WTC11 (cell line): ENCODE measurements around the gene VCAN. TPM values are rescaled to one million over a fixed set of nuclear protein-coding genes. Genes with fewer than 3 reads are reported as not detected.

Experiments
- ATAC-seq: fragments of 200-7000 bp; cut with Tn5 transposase; 2 replicates; pipeline ENCODE4 v1.10.0; 2021; ENCODE audit warnings: mild to moderate bottlenecking, moderate library complexity
- CTCF ChIA-PET: fragments of 300-600 bp; sonication (Branson Sonifier 250); formaldehyde crosslinking; loops from one replicate; lab custom pipeline; 2021; ENCODE audit warnings: antibody characterized with exemption; lab: Charles Lee
- POLR2A ChIA-PET: fragments of 350-600 bp; sonication (Branson Sonifier 250); formaldehyde crosslinking; loops from one replicate; lab custom pipeline; 2021; ENCODE audit warnings: antibody characterized with exemption; lab: Charles Lee
- DNase-seq: peaks from one replicate; pipeline ENCODE4 v3.0.0; 2021; ENCODE audit warnings: low spot score
- H3K27ac Mint-ChIP-seq: 2 replicates; pipeline ENCODE4 v1.8.0; 2021; ENCODE audit warnings: mixed read lengths
- H3K27me3 Mint-ChIP-seq: 2 replicates; pipeline ENCODE4 v1.8.0; 2021; ENCODE audit warnings: low read depth, mild to moderate bottlenecking, moderate library complexity, mixed read lengths
- H3K36me3 Mint-ChIP-seq: 2 replicates; pipeline ENCODE4 v1.8.0; 2021; ENCODE audit warnings: mixed read lengths
- H3K4me1 Mint-ChIP-seq: 2 replicates; pipeline ENCODE4 v1.8.0; 2022; ENCODE audit warnings: mixed read lengths
- H3K4me3 Mint-ChIP-seq: 2 replicates; pipeline ENCODE4 v1.8.0; 2021; ENCODE audit warnings: mild to moderate bottlenecking, moderate library complexity, mixed read lengths
- H3K9me3 Mint-ChIP-seq: 2 replicates; pipeline ENCODE4 v1.8.0; 2021; ENCODE audit warnings: mixed read lengths
- CREM ChIP-seq: sonication (generic); formaldehyde crosslinking; IDR thresholded peaks from 2 replicates; pipeline ENCODE4 v1.8.1; 2022; ENCODE audit warnings: mild to moderate bottlenecking, missing genetic modification reagents, moderate library complexity
- GRHL2 ChIP-seq: fragments of 250-450 bp; sonication (Bioruptor Pico); IDR thresholded peaks from 2 replicates; pipeline ENCODE4 v1.8.0; 2022; ENCODE audit warnings: mild to moderate bottlenecking, moderate library complexity; ENCODE audit not compliant: insufficient replicate concordance, severe bottlenecking
- JAZF1 ChIP-seq: fragments of 250-450 bp; sonication (Bioruptor Pico); IDR thresholded peaks from 2 replicates; pipeline ENCODE4 v1.9.0; 2021; ENCODE audit warnings: moderate library complexity, mild to moderate bottlenecking, inconsistent platforms
- NFYB ChIP-seq: sonication (generic); formaldehyde crosslinking; conservative IDR thresholded peaks from 2 replicates; pipeline ENCODE4 v1.8.0; 2022; ENCODE audit warnings: low read depth, missing genetic modification reagents
- PRRX2 ChIP-seq: fragments of 250-450 bp; sonication (Bioruptor Pico); IDR thresholded peaks from 2 replicates; pipeline ENCODE4 v1.8.0; 2021; ENCODE audit warnings: mild to moderate bottlenecking
- TCF7 ChIP-seq: sonication (generic); formaldehyde crosslinking; IDR thresholded peaks from 2 replicates; pipeline ENCODE4 v1.8.0; 2022; ENCODE audit warnings: mild to moderate bottlenecking, low read depth, missing genetic modification reagents, moderate library complexity
- TEAD1 ChIP-seq: sonication (generic); formaldehyde crosslinking; IDR thresholded peaks from 2 replicates; pipeline ENCODE4 v1.8.0; 2022; ENCODE audit warnings: mild to moderate bottlenecking, missing genetic modification reagents
- ZNF232 ChIP-seq: sonication (generic); formaldehyde crosslinking; IDR thresholded peaks from 2 replicates; pipeline ENCODE4 v1.8.0; 2022; ENCODE audit warnings: mild to moderate bottlenecking, missing genetic modification reagents
- ZNF317 ChIP-seq: sonication (generic); formaldehyde crosslinking; IDR thresholded peaks from 2 replicates; pipeline ENCODE4 v1.8.1; 2023; ENCODE audit warnings: low read depth, mild to moderate bottlenecking, moderate library complexity, missing genetic modification reagents, borderline replicate concordance
- ZNF416 ChIP-seq: fragments of 250-450 bp; sonication (Bioruptor Pico); IDR thresholded peaks from 2 replicates; pipeline ENCODE4 v1.9.0; 2021; ENCODE audit warnings: mild to moderate bottlenecking, inconsistent platforms
- total RNA-seq: library from RNA; stranded (reverse); gene quantifications from 3 replicates; pipeline ENCODE4 v1.2.3, GENCODE V29; 2021
- TF ChIP-seq, protein P1 (sequence below): sonication (generic); formaldehyde crosslinking; IDR thresholded peaks from 2 replicates; pipeline ENCODE4 v1.8.0; 2023; ENCODE audit warnings: missing genetic modification reagents
- TF ChIP-seq, protein P2 (sequence below): sonication (generic); formaldehyde crosslinking; conservative IDR thresholded peaks from 2 replicates; pipeline ENCODE4 v1.8.1; 2023; ENCODE audit warnings: mild to moderate bottlenecking, low read depth, missing genetic modification reagents, moderate library complexity
- TF ChIP-seq, protein P3 (sequence below): sonication (generic); formaldehyde crosslinking; IDR thresholded peaks from 2 replicates; pipeline ENCODE4 v1.8.0; 2022; ENCODE audit warnings: mild to moderate bottlenecking, missing genetic modification reagents
- TF ChIP-seq, protein P4 (sequence below): sonication (generic); formaldehyde crosslinking; IDR thresholded peaks from 2 replicates; pipeline ENCODE4 v1.8.0; 2023; ENCODE audit warnings: mild to moderate bottlenecking, missing genetic modification reagents
- TF ChIP-seq, protein P5 (sequence below): sonication (generic); formaldehyde crosslinking; IDR thresholded peaks from 2 replicates; pipeline ENCODE4 v1.8.0; 2023; ENCODE audit warnings: missing genetic modification reagents, mild to moderate bottlenecking, borderline replicate concordance
- TF ChIP-seq, protein P6 (sequence below): fragments of 200-600 bp; IDR thresholded peaks from 2 replicates; pipeline ENCODE4 v1.8.0; 2022; ENCODE audit warnings: antibody characterized with exemption

The VCAN gene
- total RNA-seq, 1 experiment from 2014 or later, result 276 TPM

DNA sequence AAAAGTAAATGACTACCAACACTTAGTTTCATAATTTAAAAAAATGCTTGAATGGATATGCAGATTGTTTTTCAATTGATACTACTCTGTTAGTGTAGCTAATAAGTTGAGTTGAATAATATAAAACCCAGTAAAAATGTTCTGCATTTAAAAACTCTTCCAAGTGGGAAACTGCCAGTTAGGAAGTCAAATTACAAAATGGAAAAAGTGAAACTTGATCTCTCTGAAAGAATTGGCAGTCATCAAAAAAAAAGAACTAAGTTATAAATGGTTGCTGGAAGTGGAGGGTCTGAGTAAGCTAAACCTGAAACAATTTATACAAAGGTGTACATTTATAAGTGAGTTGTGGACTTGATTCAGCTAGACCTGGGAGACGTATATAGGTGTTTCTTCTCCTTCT, 52.4 kb downstream of the VCAN start:
- DNase-seq, result no peak
- Mint-ChIP-seq H3K27ac (no peak overlapping the region), H3K4me3 (no peak overlapping the region), H3K4me1 (no peaks in the 10 kb centered on the region), H3K9me3 (no peaks in the 10 kb centered on the region), H3K36me3 (peaks cover 54% of the 10 kb centered on the region)
- ChIA-PET POLR2A (no interaction called here), CTCF (no interaction called here)
- TF ChIP-seq, protein P1, sequence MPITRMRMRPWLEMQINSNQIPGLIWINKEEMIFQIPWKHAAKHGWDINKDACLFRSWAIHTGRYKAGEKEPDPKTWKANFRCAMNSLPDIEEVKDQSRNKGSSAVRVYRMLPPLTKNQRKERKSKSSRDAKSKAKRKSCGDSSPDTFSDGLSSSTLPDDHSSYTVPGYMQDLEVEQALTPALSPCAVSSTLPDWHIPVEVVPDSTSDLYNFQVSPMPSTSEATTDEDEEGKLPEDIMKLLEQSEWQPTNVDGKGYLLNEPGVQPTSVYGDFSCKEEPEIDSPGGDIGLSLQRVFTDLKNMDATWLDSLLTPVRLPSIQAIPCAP (CRISPR knock-in tag), result no peak
- TF ChIP-seq, protein P2, sequence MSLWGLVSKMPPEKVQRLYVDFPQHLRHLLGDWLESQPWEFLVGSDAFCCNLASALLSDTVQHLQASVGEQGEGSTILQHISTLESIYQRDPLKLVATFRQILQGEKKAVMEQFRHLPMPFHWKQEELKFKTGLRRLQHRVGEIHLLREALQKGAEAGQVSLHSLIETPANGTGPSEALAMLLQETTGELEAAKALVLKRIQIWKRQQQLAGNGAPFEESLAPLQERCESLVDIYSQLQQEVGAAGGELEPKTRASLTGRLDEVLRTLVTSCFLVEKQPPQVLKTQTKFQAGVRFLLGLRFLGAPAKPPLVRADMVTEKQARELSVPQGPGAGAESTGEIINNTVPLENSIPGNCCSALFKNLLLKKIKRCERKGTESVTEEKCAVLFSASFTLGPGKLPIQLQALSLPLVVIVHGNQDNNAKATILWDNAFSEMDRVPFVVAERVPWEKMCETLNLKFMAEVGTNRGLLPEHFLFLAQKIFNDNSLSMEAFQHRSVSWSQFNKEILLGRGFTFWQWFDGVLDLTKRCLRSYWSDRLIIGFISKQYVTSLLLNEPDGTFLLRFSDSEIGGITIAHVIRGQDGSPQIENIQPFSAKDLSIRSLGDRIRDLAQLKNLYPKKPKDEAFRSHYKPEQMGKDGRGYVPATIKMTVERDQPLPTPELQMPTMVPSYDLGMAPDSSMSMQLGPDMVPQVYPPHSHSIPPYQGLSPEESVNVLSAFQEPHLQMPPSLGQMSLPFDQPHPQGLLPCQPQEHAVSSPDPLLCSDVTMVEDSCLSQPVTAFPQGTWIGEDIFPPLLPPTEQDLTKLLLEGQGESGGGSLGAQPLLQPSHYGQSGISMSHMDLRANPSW (CRISPR knock-in tag), result no peak
- TF ChIP-seq, all 79 proteins: peak for 0
- H3K27me3 Mint-ChIP-seq, result no peaks in the 10 kb centered on the region
- ATAC-seq, result no peak

DNA sequence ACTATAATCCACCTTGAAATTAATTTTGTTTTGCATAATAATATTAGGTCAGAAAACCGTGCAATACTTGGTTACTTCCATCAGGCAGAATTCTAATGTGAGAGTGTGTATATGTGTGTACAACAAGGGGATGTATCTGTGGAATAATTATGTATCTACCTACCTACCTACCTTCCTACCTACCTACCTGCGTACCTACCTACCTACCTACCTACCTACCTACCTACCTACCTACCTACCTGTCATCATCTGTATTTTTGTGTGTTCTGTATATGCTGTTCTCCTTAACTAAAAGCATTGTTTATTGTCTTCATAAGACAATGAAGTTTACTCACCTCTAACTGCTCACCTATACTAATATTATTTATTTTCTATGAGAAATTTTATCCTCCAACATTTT, 52.8 kb downstream of the VCAN start:
- H3K27me3 Mint-ChIP-seq, result no peaks in the 10 kb centered on the region
- no peaks in the 10 kb centered on the region for H3K9me3 Mint-ChIP-seq
- no peaks in the 10 kb centered on the region for H3K4me1 Mint-ChIP-seq
- DNase-seq (no peak), ATAC-seq (no peak)
- ChIA-PET CTCF (no interaction called here), POLR2A (no interaction called here)
- no peak overlapping the region for H3K4me3 Mint-ChIP-seq
- TF ChIP-seq JAZF1 (CRISPR knock-in tag) (no peak), PRRX2 (CRISPR knock-in tag) (no peak), ZNF317 (CRISPR knock-in tag) (no peak), ZNF232 (CRISPR knock-in tag) (no peak), ZNF416 (no peak), TEAD1 (no peak), NFYB (CRISPR knock-in tag) (no peak), GRHL2 (CRISPR knock-in tag) (no peak), TCF7 (CRISPR knock-in tag) (no peak), CREM (CRISPR knock-in tag) (no peak)
- TF ChIP-seq, protein P3, sequence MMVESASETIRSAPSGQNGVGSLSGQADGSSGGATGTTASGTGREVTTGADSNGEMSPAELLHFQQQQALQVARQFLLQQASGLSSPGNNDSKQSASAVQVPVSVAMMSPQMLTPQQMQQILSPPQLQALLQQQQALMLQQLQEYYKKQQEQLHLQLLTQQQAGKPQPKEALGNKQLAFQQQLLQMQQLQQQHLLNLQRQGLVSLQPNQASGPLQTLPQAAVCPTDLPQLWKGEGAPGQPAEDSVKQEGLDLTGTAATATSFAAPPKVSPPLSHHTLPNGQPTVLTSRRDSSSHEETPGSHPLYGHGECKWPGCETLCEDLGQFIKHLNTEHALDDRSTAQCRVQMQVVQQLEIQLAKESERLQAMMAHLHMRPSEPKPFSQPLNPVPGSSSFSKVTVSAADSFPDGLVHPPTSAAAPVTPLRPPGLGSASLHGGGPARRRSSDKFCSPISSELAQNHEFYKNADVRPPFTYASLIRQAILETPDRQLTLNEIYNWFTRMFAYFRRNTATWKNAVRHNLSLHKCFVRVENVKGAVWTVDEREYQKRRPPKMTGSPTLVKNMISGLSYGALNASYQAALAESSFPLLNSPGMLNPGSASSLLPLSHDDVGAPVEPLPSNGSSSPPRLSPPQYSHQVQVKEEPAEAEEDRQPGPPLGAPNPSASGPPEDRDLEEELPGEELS (CRISPR knock-in tag), result no peak
- TF ChIP-seq, protein P4, sequence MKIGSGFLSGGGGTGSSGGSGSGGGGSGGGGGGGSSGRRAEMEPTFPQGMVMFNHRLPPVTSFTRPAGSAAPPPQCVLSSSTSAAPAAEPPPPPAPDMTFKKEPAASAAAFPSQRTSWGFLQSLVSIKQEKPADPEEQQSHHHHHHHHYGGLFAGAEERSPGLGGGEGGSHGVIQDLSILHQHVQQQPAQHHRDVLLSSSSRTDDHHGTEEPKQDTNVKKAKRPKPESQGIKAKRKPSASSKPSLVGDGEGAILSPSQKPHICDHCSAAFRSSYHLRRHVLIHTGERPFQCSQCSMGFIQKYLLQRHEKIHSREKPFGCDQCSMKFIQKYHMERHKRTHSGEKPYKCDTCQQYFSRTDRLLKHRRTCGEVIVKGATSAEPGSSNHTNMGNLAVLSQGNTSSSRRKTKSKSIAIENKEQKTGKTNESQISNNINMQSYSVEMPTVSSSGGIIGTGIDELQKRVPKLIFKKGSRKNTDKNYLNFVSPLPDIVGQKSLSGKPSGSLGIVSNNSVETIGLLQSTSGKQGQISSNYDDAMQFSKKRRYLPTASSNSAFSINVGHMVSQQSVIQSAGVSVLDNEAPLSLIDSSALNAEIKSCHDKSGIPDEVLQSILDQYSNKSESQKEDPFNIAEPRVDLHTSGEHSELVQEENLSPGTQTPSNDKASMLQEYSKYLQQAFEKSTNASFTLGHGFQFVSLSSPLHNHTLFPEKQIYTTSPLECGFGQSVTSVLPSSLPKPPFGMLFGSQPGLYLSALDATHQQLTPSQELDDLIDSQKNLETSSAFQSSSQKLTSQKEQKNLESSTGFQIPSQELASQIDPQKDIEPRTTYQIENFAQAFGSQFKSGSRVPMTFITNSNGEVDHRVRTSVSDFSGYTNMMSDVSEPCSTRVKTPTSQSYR (CRISPR knock-in tag), result no peak
- TF ChIP-seq, protein P5, sequence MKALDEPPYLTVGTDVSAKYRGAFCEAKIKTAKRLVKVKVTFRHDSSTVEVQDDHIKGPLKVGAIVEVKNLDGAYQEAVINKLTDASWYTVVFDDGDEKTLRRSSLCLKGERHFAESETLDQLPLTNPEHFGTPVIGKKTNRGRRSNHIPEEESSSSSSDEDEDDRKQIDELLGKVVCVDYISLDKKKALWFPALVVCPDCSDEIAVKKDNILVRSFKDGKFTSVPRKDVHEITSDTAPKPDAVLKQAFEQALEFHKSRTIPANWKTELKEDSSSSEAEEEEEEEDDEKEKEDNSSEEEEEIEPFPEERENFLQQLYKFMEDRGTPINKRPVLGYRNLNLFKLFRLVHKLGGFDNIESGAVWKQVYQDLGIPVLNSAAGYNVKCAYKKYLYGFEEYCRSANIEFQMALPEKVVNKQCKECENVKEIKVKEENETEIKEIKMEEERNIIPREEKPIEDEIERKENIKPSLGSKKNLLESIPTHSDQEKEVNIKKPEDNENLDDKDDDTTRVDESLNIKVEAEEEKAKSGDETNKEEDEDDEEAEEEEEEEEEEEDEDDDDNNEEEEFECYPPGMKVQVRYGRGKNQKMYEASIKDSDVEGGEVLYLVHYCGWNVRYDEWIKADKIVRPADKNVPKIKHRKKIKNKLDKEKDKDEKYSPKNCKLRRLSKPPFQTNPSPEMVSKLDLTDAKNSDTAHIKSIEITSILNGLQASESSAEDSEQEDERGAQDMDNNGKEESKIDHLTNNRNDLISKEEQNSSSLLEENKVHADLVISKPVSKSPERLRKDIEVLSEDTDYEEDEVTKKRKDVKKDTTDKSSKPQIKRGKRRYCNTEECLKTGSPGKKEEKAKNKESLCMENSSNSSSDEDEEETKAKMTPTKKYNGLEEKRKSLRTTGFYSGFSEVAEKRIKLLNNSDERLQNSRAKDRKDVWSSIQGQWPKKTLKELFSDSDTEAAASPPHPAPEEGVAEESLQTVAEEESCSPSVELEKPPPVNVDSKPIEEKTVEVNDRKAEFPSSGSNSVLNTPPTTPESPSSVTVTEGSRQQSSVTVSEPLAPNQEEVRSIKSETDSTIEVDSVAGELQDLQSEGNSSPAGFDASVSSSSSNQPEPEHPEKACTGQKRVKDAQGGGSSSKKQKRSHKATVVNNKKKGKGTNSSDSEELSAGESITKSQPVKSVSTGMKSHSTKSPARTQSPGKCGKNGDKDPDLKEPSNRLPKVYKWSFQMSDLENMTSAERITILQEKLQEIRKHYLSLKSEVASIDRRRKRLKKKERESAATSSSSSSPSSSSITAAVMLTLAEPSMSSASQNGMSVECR (CRISPR knock-in tag), result no peak
- TF ChIP-seq, protein P6, sequence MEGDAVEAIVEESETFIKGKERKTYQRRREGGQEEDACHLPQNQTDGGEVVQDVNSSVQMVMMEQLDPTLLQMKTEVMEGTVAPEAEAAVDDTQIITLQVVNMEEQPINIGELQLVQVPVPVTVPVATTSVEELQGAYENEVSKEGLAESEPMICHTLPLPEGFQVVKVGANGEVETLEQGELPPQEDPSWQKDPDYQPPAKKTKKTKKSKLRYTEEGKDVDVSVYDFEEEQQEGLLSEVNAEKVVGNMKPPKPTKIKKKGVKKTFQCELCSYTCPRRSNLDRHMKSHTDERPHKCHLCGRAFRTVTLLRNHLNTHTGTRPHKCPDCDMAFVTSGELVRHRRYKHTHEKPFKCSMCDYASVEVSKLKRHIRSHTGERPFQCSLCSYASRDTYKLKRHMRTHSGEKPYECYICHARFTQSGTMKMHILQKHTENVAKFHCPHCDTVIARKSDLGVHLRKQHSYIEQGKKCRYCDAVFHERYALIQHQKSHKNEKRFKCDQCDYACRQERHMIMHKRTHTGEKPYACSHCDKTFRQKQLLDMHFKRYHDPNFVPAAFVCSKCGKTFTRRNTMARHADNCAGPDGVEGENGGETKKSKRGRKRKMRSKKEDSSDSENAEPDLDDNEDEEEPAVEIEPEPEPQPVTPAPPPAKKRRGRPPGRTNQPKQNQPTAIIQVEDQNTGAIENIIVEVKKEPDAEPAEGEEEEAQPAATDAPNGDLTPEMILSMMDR, result no peak
- H3K36me3 Mint-ChIP-seq, result peaks cover 50% of the 10 kb centered on the region
- H3K27ac Mint-ChIP-seq, result no peak overlapping the region
